ENCODE measurements around the gene DENND1B. TPM values are rescaled to one million over a fixed set of nuclear protein-coding genes. Genes with fewer than 3 reads are reported as not detected.

DENND1B gene
- total and polyA plus RNA-seq, 4 donors, result 1.7 to 13.7 (median 7.9) TPM

- no peak for TF ChIP-seq JUND (IDR thresholded peaks at IDR 0.05)
- TF ChIP-seq ATF3 (IDR thresholded peaks at IDR 0.05), result no peak
- TF ChIP-seq RAD21 (IDR thresholded peaks at IDR 0.05), result no peak
- no peak for TF ChIP-seq EGR1 (IDR thresholded peaks at IDR 0.05; ENCODE audit: low read depth in 2 of 2)
- TF ChIP-seq TAF1 (conservative IDR thresholded peaks at IDR 0.05), result no peak
- no peak for TF ChIP-seq RXRA (IDR thresholded peaks at IDR 0.05)
- no peak for TF ChIP-seq REST (IDR thresholded peaks at IDR 0.05)
- TF ChIP-seq ZBTB33 (IDR thresholded peaks at IDR 0.05), result no peak
- no peak for TF ChIP-seq CTCF (IDR thresholded peaks at IDR 0.05; ENCODE audit: low read depth, low read length, missing input control)
- no peak for TF ChIP-seq MAX (IDR thresholded peaks at IDR 0.05)
- no peak for TF ChIP-seq SP1 (IDR thresholded peaks at IDR 0.05)
- no peak for TF ChIP-seq YY1 (IDR thresholded peaks at IDR 0.05)
- no peak for TF ChIP-seq GABPA (IDR thresholded peaks at IDR 0.05 in 1 of 2, conservative IDR thresholded peaks at IDR 0.05 in 1 of 2)
- no peak for TF ChIP-seq HNF4G (IDR thresholded peaks at IDR 0.05)
- no peak for TF ChIP-seq FOXA2 (IDR thresholded peaks at IDR 0.05)
- no peak for TF ChIP-seq NR2F2 (IDR thresholded peaks at IDR 0.05)
- TF ChIP-seq FOXA1 (IDR thresholded peaks at IDR 0.05), result no peak
- TF ChIP-seq HNF4A (conservative IDR thresholded peaks at IDR 0.05), result no peak
- Histone ChIP-seq H3K36me3 (ENCODE audit: control insufficient read depth in 4 of 4, insufficient read depth in 3 of 4, low read depth in 1 of 4, low read length in 3 of 4) (peaks cover 0 to 2% (median 0%) of the 10 kb centered on the region in 4 donors), H3K27me3 (ENCODE audit: control insufficient read depth in 4 of 4, insufficient read depth in 4 of 4, low read length in 3 of 4) (no peaks in the 10 kb centered on the region), H3K4me1 (ENCODE audit: control insufficient read depth in 4 of 4, insufficient read depth in 4 of 4, low read length in 3 of 4) (no peaks in the 10 kb centered on the region), H3K27ac (ENCODE audit: low read depth in 1 of 2, low read length in 2 of 2) (no peak overlapping the region), H3K9me3 (ENCODE audit: control insufficient read depth in 4 of 4, low read length in 3 of 4) (no peaks in the 10 kb centered on the region), H3K9ac (ENCODE audit: low read depth in 1 of 2, low read length in 2 of 2) (no peak overlapping the region), H3K4me3 (ENCODE audit: low read depth in 1 of 3, low read length in 3 of 3) (no peak overlapping the region)
- DNase-seq (ENCODE audit: low spot score), result no peak
- WGBS, result 97% methylated on average over 6 of the region's 6 CpGs
Observed at GRCh38 chr1:197606168-197606845, 169.0 kb downstream of the DENND1B start.

All from liver (tissue), 9 donors.